ENCODE data around the gene CACNA1E.

CACNA1E gene

DNA sequence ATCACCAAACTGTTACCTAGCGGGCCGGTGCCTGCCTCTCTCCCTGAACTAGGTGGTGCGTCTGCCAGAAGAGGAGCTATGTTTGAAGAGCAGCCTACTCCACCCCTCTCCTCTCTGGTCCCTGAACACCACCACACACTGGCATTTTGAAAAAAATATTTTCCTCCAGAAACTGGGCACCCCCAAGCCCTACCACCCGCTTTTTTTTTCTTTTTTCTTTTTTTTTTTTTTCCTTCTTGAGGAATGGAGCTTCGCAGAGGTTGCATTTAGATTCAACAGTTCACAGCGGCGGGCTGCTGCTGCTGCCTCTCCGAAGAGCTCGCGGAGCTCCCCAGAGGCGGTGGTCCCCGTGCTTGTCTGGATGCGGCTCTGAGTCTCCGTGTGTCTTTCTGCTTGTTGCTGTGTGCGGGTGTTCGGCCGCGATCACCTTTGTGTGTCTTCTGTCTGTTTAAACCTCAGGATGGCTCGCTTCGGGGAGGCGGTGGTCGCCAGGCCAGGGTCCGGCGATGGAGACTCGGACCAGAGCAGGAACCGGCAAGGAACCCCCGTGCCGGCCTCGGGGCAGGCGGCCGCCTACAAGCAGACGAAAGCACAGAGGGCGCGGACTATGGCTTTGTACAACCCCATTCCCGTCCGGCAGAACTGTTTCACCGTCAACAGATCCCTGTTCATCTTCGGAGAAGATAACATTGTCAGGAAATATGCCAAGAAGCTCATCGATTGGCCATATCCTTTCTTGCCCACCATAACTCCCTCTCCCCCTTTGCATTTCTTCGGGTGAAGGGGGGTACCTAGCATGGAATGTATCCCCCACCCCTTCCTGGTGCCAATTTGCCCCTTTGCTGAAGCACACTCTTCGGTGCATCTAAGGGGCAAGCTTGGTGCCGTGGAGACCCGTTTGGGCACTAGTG, at the start of gene CACNA1E:
Gene CACNA1E (plus strand): TSS at position 233 of the 911 bp plus-strand sequence. CDS start 228 bp downstream, at position 461.
- DNase-seq: no peak

GRCh38 chr1:181433931-181434330, 49.4 kb upstream of the CACNA1E start:
- DNase-seq: no peak

- no peak for DNase-seq
Measured at GRCh38 chr1:181438013-181438412, 45.3 kb upstream of the CACNA1E start.

DNA sequence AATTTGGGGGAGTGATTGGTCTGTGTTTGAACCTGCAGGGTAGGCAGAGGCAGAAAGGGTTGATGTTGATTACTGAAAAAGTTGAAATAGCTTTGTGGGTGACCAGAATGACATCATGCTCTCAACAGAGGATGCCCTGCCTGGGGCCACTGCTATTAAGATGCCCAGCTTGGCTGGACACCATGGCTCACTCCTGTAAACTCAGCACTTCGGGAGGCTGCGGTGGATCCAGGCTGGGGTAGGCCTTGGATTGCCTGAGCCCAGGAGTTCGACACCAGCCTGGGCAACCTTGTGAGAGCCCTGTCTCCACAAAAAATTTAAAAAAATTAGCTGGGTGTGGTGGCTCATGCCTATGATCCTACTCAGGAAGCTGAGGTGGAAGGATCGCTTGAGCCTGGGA, 42.8 kb upstream of the CACNA1E start:
- DNase-seq: no peak

GRCh38 chr1:181442181-181442525, 41.2 kb upstream of the CACNA1E start:
- DNase-seq: no peak

DNA sequence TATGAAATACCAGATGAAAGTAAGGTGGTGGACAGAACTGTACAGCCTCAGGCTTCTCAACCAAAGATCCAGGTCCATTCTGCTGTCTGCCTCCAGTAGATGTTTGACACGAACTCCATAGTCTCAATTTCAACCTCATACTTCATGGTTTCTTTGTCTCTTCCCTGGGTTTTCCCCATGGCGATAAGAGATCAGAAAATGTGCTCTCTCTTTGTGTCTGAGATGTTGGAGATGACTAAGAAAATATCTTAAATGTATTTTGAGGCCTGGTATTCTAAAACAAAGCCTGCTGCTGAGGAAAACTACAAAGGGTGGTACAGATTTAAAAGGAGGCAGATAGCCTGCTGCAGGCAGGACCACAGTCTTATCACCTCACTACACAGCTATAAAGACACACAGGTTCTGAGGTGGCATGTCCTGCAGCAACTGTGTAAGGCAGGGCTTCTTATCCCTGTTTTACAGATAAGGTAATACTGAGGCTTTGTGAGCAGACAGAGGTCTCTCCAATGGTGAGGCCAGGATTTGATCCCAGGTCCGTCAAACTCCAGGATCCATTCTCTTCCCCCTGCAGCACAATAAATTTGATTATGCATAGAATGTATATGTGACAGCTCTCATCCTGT, 40.0 kb upstream of the CACNA1E start:
- DNase-seq: no peak

DNA sequence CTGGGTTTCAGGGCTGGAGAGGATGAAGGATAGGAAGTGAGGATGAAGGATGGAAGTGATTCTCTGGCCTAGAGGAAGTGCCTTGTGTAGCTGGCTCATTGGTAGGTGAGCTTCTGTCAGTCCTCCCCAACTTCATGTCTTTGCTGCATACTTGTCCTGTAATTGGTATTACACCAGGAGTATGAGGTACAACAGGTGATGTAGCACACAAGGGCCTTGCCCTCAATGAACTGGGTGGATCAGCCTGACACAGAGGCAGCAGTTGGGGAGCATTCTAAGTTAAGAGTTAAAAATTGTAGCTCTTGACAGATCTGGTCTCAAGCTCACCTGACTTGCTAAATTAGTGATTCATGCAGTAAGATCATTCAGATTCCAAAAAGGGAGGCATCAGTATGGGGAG, 37.9 kb upstream of the CACNA1E start:
- DNase-seq: no peak

- DNase-seq: no peak
Measured at GRCh38 chr1:181448461-181448860, 34.9 kb upstream of the CACNA1E start.

GRCh38 chr1:181451661-181452230, 31.6 kb upstream of the CACNA1E start:
- no peak for DNase-seq

GRCh38 chr1:181452746-181453145, 30.6 kb upstream of the CACNA1E start:
- no peak for DNase-seq

- no peak for DNase-seq
Measured at GRCh38 chr1:181453541-181454201, 29.6 kb upstream of the CACNA1E start.

DNA sequence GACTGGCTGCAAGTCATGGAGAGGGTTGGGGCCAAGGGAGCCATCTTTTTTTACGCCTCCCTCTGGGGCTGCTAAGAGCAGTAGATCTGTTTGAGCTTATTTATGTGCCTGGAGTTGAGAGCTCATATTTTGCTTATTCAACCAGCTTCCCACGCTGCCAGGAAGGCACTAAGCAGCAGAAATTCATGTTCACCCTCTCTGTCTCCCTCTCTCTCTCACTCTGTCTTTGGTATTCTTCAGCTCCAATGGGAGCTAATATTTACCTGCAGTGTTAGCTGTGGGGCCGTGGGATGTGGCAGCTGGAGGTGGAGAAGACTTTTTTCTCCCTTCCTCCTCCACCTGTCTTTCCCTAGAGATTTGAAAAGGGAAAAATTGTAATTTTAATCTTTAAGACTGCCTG, 26.8 kb upstream of the CACNA1E start:
- DNase-seq: no peak

- DNase-seq: no peak
Measured at GRCh38 chr1:181458419-181458818, 24.9 kb upstream of the CACNA1E start.

- DNase-seq: no peak
Measured at GRCh38 chr1:181459067-181459466, 24.2 kb upstream of the CACNA1E start.

GRCh38 chr1:181469829-181470228, 13.5 kb upstream of the CACNA1E start:
- no peak for DNase-seq

GRCh38 chr1:181475580-181475979, 7.7 kb upstream of the CACNA1E start:
- DNase-seq: no peak

DNA sequence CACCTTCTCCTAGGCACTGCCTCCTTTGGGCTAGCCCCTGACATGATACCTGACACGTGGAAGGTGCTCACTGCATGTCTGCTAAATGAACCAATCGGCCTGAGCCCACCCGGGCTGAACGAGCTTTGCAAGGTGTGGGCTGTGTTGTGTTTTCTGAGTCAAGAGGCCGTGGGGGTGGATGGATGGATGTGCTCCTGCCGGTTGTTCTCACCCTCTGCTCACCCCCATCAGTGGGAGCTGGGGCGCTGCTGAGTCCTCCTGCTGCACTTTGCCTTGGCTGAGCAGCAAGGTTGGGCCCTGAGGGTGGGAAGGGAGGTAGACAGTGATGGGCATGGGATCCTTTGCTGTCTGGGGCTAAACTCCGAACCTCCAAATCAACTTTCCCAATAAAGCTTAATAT, 6.7 kb upstream of the CACNA1E start:
- no peak for DNase-seq

GRCh38 chr1:181478306-181478705, 5.0 kb upstream of the CACNA1E start:
- no peak for DNase-seq

- DNase-seq: peak; percentile 40
Measured at GRCh38 chr1:181479137-181479745, 4.1 kb upstream of the CACNA1E start.

GRCh38 chr1:181482001-181482430, 1.3 kb upstream of the CACNA1E start:
- no peak for DNase-seq

DNA sequence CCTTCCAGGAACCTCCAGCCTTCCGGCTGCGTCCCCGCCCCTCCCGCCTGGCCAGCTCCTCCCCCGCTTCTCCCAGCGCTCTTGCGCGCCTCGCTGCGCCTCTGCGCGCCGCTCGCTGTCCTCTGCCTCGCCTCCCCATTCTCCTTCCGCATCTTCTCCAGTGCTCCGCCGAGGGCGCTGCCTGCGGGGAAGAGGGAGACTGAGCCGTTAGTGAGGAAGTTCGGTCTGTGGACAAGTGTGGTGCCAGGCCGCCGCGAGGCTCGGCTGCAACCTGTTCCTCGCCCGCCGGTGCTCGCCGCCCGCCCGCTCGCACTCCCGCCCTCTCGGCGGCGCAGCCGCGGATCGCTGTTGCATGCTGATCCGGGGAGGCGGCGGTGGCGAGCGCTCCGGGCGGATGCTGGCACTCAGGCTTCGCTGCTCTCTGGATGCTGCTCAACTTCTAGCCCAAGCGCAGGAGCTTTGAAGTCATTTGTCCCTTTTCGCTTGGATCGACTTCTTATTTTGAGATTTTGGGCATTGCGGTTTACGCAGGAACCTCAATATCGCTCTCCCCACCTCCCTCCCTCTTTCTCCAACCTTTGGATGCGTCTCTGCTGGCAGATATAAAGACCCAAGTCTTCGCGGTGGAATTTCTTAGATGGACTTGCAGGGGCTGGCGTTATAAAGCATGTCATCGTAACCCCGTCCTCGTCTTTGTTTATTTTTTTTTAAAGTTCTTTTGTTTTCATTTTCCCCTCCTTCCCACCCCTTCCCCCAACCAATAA, 614 bp upstream of the CACNA1E start:
- no peak for DNase-seq

DNA sequence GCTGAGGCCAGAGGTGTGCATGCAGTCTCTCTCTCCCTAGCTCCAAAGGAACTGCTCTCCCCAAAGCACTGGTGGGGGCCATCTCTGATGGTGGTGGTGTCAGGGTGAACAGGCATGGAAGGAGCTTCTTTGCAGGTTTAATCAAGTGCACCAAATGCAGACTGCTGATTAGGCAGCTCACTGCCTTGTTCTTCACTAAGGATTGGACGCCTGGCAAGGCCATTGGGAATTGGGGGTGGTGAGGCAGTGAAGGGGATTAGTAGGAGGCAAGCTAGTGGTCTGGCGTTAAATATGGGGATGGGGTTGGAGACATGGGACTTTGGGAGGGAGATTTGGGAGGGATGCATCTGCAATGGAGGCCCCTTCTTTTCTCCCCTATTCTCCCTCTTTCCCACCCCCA, 1.5 kb downstream of the CACNA1E start:
- no peak for DNase-seq

Measured in right hindlimb (tissue), 1 donor.